Right forelimb (tissue), 1 donor: ENCODE data around the gene TIAM1.

Experiments
- DNase-seq: peaks from one replicate; pipeline ENCODE4 v3.0.0-alpha.2; 2018

The TIAM1 gene

GRCh38 chr21:31195334-31196015, 148.6 kb downstream of the TIAM1 start:
- DNase-seq = no peak

GRCh38 chr21:31194510-31195293, 149.4 kb downstream of the TIAM1 start:
- no peak for DNase-seq

- DNase-seq = no peak
These were observed 150.3 kb downstream of the TIAM1 start for GRCh38 chr21:31193761-31194160.

- no peak for DNase-seq
These were observed 152.5 kb downstream of the TIAM1 start for GRCh38 chr21:31191553-31191952.

GRCh38 chr21:31190516-31190915, 153.5 kb downstream of the TIAM1 start:
- DNase-seq = no peak

GRCh38 chr21:31187499-31187898, 156.6 kb downstream of the TIAM1 start:
- no peak for DNase-seq

GRCh38 chr21:31186916-31187315, 157.1 kb downstream of the TIAM1 start:
- DNase-seq = no peak

- DNase-seq = no peak
These were observed 158.4 kb downstream of the TIAM1 start for GRCh38 chr21:31185663-31186062.

GRCh38 chr21:31184876-31185275, 159.2 kb downstream of the TIAM1 start:
- DNase-seq = no peak

- DNase-seq = no peak
These were observed 159.6 kb downstream of the TIAM1 start for GRCh38 chr21:31184459-31184858.

- DNase-seq = no peak
These were observed 161.6 kb downstream of the TIAM1 start for GRCh38 chr21:31182231-31183140.

- DNase-seq = no peak
These were observed 162.8 kb downstream of the TIAM1 start for GRCh38 chr21:31181082-31181750.

- DNase-seq = no peak
These were observed 163.6 kb downstream of the TIAM1 start for GRCh38 chr21:31180256-31181081.

- no peak for DNase-seq
These were observed 167.3 kb downstream of the TIAM1 start for GRCh38 chr21:31176725-31177124.

GRCh38 chr21:31176080-31176551, 167.9 kb downstream of the TIAM1 start:
- no peak for DNase-seq

GRCh38 chr21:31173881-31174555, 170.0 kb downstream of the TIAM1 start:
- DNase-seq = peak; percentile 55

GRCh38 chr21:31172328-31172727, 171.7 kb downstream of the TIAM1 start:
- no peak for DNase-seq

GRCh38 chr21:31164713-31165694, 179.1 kb downstream of the TIAM1 start:
- DNase-seq = no peak

GRCh38 chr21:31162827-31163226, 181.2 kb downstream of the TIAM1 start:
- DNase-seq = no peak
